Liver (tissue), 9 donors: ENCODE data around the gene SGCG. TPM values are rescaled to one million over a fixed set of nuclear protein-coding genes. Genes with fewer than 3 reads are reported as not detected.

Source experiments
- DNase-seq: peaks from one replicate; pipeline ENCODE4 v3.0.0-alpha.2; 2017; ENCODE audit warnings: low spot score
- H3K27ac ChIP-seq, 2 donors: one replicate each; pipeline ENCODE4 v1.7.0; 2013; ENCODE audit warnings: inconsistent platforms in 2 of 2, low read length in 2 of 2, control low read depth in 1 of 2, low read depth in 1 of 2, mild to moderate bottlenecking in 1 of 2
- H3K27me3 ChIP-seq, 4 donors: one replicate each; pipeline versions ENCODE4 v1.6.1 to v1.7.0; 2013; ENCODE audit warnings: low read length in 3 of 4, inconsistent platforms in 1 of 4, mild to moderate bottlenecking in 1 of 4, moderate library complexity in 1 of 4; ENCODE audit not compliant: control insufficient read depth in 4 of 4, insufficient read depth in 4 of 4
- H3K36me3 ChIP-seq, 4 donors: one replicate each; pipeline versions ENCODE4 v1.6.1 to v1.7.0; 2013; ENCODE audit warnings: low read length in 3 of 4, mild to moderate bottlenecking in 3 of 4, low read depth in 1 of 4, moderate library complexity in 1 of 4; ENCODE audit not compliant: control insufficient read depth in 4 of 4, insufficient read depth in 3 of 4
- H3K4me1 ChIP-seq, 4 donors: one replicate each; pipeline versions ENCODE4 v1.6.1 to v1.7.0; 2013; ENCODE audit warnings: low read length in 3 of 4, mild to moderate bottlenecking in 3 of 4, moderate library complexity in 1 of 4; ENCODE audit not compliant: control insufficient read depth in 4 of 4, insufficient read depth in 4 of 4
- H3K4me3 ChIP-seq, 3 donors: one replicate each; pipeline versions ENCODE4 v1.6.1 to v1.7.0; 2013; ENCODE audit warnings: low read length in 3 of 3, control low read depth in 1 of 3, low read depth in 1 of 3, mild to moderate bottlenecking in 1 of 3
- H3K9ac ChIP-seq, 2 donors: one replicate each; pipeline ENCODE4 v1.7.0; 2013; ENCODE audit warnings: low read length in 2 of 2, mild to moderate bottlenecking in 2 of 2, moderate library complexity in 2 of 2, control low read depth in 1 of 2, low read depth in 1 of 2
- H3K9me3 ChIP-seq, 4 donors: one replicate each; pipeline versions ENCODE4 v1.6.1 to v1.7.0; 2013; ENCODE audit warnings: low read length in 3 of 4; ENCODE audit not compliant: control insufficient read depth in 4 of 4
- EGR1 ChIP-seq, 2 donors: IDR thresholded peaks; 2 replicates each; pipeline ENCODE4 v1.6.1; 2016 to 2018; ENCODE audit warnings: antibody characterized with exemption in 2 of 2, low read depth in 2 of 2
- FOXA1 ChIP-seq: IDR thresholded peaks from 2 replicates; pipeline ENCODE4 v1.6.1; 2016; ENCODE audit warnings: antibody characterized with exemption
- FOXA2 ChIP-seq: IDR thresholded peaks from 2 replicates; pipeline ENCODE4 v1.6.1; 2016; ENCODE audit warnings: antibody characterized with exemption
- GABPA ChIP-seq, 2 donors: IDR thresholded peaks in 1 of 2; conservative IDR thresholded peaks in 1 of 2; 2 replicates each; pipeline ENCODE4 v1.6.1; 2016; ENCODE audit warnings: antibody characterized with exemption in 2 of 2, mild to moderate bottlenecking in 1 of 2, moderate library complexity in 1 of 2
- HNF4A ChIP-seq, 2 donors: conservative IDR thresholded peaks; 2 replicates each; pipeline ENCODE4 v1.6.1; 2016; ENCODE audit warnings: antibody characterized with exemption in 2 of 2, mild to moderate bottlenecking in 2 of 2
- HNF4G ChIP-seq: IDR thresholded peaks from 2 replicates; pipeline ENCODE4 v1.6.1; 2016; ENCODE audit warnings: antibody characterized with exemption
- JUND ChIP-seq, 2 donors: IDR thresholded peaks; 2 replicates each; pipeline ENCODE4 v1.6.1; 2016; ENCODE audit warnings: antibody characterized with exemption in 2 of 2
- NR2F2 ChIP-seq: IDR thresholded peaks from 2 replicates; pipeline ENCODE4 v1.6.1; 2016; ENCODE audit warnings: antibody characterized with exemption
- RAD21 ChIP-seq, 2 donors: IDR thresholded peaks; 2 replicates each; pipeline ENCODE4 v1.6.1; 2016; ENCODE audit warnings: antibody characterized with exemption in 2 of 2, mild to moderate bottlenecking in 2 of 2
- RXRA ChIP-seq, 2 donors: IDR thresholded peaks; 2 replicates each; pipeline ENCODE4 v1.6.1; 2017 to 2018; ENCODE audit warnings: antibody characterized with exemption in 2 of 2, mild to moderate bottlenecking in 1 of 2
- SP1 ChIP-seq: IDR thresholded peaks from 2 replicates; pipeline ENCODE4 v1.6.1; 2018; ENCODE audit warnings: antibody characterized with exemption, mild to moderate bottlenecking
- TAF1 ChIP-seq: conservative IDR thresholded peaks from 2 replicates; pipeline ENCODE4 v1.6.1; 2016; ENCODE audit warnings: antibody characterized with exemption, mild to moderate bottlenecking
- YY1 ChIP-seq: IDR thresholded peaks from 2 replicates; pipeline ENCODE4 v1.6.1; 2016; ENCODE audit warnings: antibody characterized with exemption, mild to moderate bottlenecking
- WGBS: extraction: QIAGEN DNeasy Blood & Tissue Kit; methylation state at CpG from one replicate; pipeline ENCODE4 v1.1.7; 2013; 5-methylcytosine and 5-hydroxymethylcytosine counted together
- polyA plus RNA-seq, 2 donors: library from polyadenylated mRNA; stranded (reverse) in 1 of 2; unstranded in 1 of 2; fragments of 200-250 nt in 1 of 2; fragments of >200 nt in 1 of 2; fragmentation: Nextera tagmentation in 1 of 2; extraction: Ambion mirVana in 1 of 2; gene quantifications; one replicate each; pipeline versions ENCODE4 v1.2.1 to v1.2.3, GENCODE V29; 2013 to 2015
- total RNA-seq, 2 donors: library from RNA; depleted of rRNA; stranded (reverse); fragments of >200 nt; gene quantifications; one replicate each; pipeline ENCODE4 v1.2.3, GENCODE V29; 2014
- TF ChIP-seq, protein P1 (sequence below): IDR thresholded peaks from 2 replicates; pipeline ENCODE4 v1.6.1; 2016; ENCODE audit warnings: antibody characterized with exemption
- TF ChIP-seq, protein P2 (sequence below): IDR thresholded peaks from 2 replicates; pipeline ENCODE4 v1.6.1; 2016; ENCODE audit warnings: antibody characterized with exemption, mild to moderate bottlenecking
- TF ChIP-seq, protein P3 (sequence below): fragments of 150-350 bp; IDR thresholded peaks from 2 replicates; pipeline ENCODE4 v1.5.1; 2017; ENCODE audit warnings: improper control_type of control experiment, low read depth, low read length; ENCODE audit not compliant: missing input control
- TF ChIP-seq, protein P4 (sequence below): IDR thresholded peaks from 2 replicates; pipeline ENCODE4 v1.6.1; 2016; ENCODE audit warnings: antibody characterized with exemption
- TF ChIP-seq, protein P5 (sequence below): IDR thresholded peaks from 2 replicates; pipeline ENCODE4 v1.6.1; 2016; ENCODE audit warnings: antibody characterized with exemption
- donor health status: healthy.
- donor health status: healthy.
- donor health status: healthy.
- donor health status: healthy.
- donor health status: healthy.

The SGCG gene
- total and polyA plus RNA-seq, 4 donors = not detected

DNA sequence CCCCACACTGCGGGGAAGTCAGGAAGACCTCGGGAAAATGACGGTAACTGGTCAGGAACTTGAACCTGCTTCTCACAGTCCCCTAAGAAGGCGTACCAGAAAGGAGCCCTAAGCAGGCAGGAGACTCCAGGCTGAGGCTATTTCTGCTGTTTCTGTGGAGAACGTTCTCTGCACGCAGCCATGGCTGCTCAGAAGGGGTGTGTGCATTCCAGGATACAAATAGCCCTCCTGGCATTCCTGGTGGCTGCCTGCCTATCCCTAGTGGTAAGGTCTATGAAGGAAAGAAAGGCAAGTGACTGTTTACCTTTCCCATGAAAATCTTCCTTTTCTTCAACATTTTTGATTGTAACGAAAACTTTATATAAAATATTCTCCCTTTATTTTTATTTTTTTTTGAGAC, 2.5 kb downstream of the SGCG start:
- Histone ChIP-seq H3K27ac (no peak overlapping the region), H3K4me3 (no peak overlapping the region), H3K4me1 (no peaks in the 10 kb centered on the region), H3K9ac (no peak overlapping the region), H3K27me3 (peaks cover 0 to 3% (median 0%) of the 10 kb centered on the region in 4 donors), H3K36me3 (no peaks in the 10 kb centered on the region), H3K9me3 (no peaks in the 10 kb centered on the region)
- TF ChIP-seq, protein P1, sequence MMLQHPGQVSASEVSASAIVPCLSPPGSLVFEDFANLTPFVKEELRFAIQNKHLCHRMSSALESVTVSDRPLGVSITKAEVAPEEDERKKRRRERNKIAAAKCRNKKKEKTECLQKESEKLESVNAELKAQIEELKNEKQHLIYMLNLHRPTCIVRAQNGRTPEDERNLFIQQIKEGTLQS = no peak
- no peak for TF ChIP-seq NR2F2
- no peak for TF ChIP-seq GABPA (IDR thresholded peaks at IDR 0.05 in 1 of 2, conservative IDR thresholded peaks at IDR 0.05 in 1 of 2)
- TF ChIP-seq, protein P2, sequence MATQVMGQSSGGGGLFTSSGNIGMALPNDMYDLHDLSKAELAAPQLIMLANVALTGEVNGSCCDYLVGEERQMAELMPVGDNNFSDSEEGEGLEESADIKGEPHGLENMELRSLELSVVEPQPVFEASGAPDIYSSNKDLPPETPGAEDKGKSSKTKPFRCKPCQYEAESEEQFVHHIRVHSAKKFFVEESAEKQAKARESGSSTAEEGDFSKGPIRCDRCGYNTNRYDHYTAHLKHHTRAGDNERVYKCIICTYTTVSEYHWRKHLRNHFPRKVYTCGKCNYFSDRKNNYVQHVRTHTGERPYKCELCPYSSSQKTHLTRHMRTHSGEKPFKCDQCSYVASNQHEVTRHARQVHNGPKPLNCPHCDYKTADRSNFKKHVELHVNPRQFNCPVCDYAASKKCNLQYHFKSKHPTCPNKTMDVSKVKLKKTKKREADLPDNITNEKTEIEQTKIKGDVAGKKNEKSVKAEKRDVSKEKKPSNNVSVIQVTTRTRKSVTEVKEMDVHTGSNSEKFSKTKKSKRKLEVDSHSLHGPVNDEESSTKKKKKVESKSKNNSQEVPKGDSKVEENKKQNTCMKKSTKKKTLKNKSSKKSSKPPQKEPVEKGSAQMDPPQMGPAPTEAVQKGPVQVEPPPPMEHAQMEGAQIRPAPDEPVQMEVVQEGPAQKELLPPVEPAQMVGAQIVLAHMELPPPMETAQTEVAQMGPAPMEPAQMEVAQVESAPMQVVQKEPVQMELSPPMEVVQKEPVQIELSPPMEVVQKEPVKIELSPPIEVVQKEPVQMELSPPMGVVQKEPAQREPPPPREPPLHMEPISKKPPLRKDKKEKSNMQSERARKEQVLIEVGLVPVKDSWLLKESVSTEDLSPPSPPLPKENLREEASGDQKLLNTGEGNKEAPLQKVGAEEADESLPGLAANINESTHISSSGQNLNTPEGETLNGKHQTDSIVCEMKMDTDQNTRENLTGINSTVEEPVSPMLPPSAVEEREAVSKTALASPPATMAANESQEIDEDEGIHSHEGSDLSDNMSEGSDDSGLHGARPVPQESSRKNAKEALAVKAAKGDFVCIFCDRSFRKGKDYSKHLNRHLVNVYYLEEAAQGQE = no peak
- no peak for TF ChIP-seq YY1
- TF ChIP-seq FOXA1 = no peak
- no peak for TF ChIP-seq HNF4A (conservative IDR thresholded peaks at IDR 0.05)
- TF ChIP-seq JUND (IDR thresholded peaks at IDR 0.05) = no peak
- TF ChIP-seq, protein P3, sequence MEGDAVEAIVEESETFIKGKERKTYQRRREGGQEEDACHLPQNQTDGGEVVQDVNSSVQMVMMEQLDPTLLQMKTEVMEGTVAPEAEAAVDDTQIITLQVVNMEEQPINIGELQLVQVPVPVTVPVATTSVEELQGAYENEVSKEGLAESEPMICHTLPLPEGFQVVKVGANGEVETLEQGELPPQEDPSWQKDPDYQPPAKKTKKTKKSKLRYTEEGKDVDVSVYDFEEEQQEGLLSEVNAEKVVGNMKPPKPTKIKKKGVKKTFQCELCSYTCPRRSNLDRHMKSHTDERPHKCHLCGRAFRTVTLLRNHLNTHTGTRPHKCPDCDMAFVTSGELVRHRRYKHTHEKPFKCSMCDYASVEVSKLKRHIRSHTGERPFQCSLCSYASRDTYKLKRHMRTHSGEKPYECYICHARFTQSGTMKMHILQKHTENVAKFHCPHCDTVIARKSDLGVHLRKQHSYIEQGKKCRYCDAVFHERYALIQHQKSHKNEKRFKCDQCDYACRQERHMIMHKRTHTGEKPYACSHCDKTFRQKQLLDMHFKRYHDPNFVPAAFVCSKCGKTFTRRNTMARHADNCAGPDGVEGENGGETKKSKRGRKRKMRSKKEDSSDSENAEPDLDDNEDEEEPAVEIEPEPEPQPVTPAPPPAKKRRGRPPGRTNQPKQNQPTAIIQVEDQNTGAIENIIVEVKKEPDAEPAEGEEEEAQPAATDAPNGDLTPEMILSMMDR = no peak
- TF ChIP-seq RXRA (IDR thresholded peaks at IDR 0.05) = no peak
- no peak for TF ChIP-seq SP1
- TF ChIP-seq, protein P4, sequence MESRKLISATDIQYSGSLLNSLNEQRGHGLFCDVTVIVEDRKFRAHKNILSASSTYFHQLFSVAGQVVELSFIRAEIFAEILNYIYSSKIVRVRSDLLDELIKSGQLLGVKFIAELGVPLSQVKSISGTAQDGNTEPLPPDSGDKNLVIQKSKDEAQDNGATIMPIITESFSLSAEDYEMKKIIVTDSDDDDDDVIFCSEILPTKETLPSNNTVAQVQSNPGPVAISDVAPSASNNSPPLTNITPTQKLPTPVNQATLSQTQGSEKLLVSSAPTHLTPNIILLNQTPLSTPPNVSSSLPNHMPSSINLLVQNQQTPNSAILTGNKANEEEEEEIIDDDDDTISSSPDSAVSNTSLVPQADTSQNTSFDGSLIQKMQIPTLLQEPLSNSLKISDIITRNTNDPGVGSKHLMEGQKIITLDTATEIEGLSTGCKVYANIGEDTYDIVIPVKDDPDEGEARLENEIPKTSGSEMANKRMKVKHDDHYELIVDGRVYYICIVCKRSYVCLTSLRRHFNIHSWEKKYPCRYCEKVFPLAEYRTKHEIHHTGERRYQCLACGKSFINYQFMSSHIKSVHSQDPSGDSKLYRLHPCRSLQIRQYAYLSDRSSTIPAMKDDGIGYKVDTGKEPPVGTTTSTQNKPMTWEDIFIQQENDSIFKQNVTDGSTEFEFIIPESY = no peak
- no peak for TF ChIP-seq HNF4G
- TF ChIP-seq FOXA2 = no peak
- TF ChIP-seq, protein P5, sequence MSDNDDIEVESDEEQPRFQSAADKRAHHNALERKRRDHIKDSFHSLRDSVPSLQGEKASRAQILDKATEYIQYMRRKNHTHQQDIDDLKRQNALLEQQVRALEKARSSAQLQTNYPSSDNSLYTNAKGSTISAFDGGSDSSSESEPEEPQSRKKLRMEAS = no peak
- no peak for TF ChIP-seq TAF1
- TF ChIP-seq EGR1 (IDR thresholded peaks at IDR 0.05; ENCODE audit: low read depth in 2 of 2) = no peak
- no peak for DNase-seq
- WGBS = 81% methylated on average over 7 of the region's 7 CpGs

DNA sequence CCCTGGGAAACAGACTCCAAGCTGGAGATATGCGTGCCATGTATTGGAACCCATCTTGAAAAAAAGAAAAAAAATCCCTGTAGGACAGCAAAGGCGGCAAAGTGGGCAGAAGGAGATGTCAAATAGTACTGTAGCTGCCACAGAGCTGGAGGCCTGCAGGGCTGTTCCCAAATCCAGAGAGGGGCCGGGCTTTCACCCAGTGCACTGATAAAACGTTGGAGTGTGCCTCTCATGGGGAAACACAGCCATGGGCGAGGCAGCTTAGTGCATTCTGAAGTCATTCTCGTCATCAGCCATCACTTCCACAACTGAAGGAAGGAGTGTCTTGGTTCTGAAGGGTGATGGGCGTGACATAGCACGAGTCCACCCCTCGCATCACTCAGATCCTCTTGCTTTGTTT, 4.8 kb downstream of the SGCG start:
- Histone ChIP-seq H3K4me1 (no peaks in the 10 kb centered on the region), H3K36me3 (no peaks in the 10 kb centered on the region), H3K27ac (no peak overlapping the region), H3K9me3 (no peaks in the 10 kb centered on the region), H3K27me3 (peaks cover 0 to 3% (median 0%) of the 10 kb centered on the region in 4 donors), H3K9ac (no peak overlapping the region), H3K4me3 (no peak overlapping the region)
- WGBS = 74% methylated on average over 9 of the region's 9 CpGs
- DNase-seq = no peak
- TF ChIP-seq NR2F2 (no peak), HNF4A (conservative IDR thresholded peaks at IDR 0.05) (no peak), FOXA1 (no peak), RXRA (IDR thresholded peaks at IDR 0.05) (no peak), TAF1 (no peak), YY1 (no peak), JUND (IDR thresholded peaks at IDR 0.05) (no peak), HNF4G (no peak), EGR1 (IDR thresholded peaks at IDR 0.05; ENCODE audit: low read depth in 2 of 2) (no peak), GABPA (IDR thresholded peaks at IDR 0.05 in 1 of 2, conservative IDR thresholded peaks at IDR 0.05 in 1 of 2) (no peak), RAD21 (IDR thresholded peaks at IDR 0.05) (no peak), SP1 (no peak)
- TF ChIP-seq, protein P5 = no peak
- TF ChIP-seq, protein P1 = no peak
- TF ChIP-seq, protein P3 = no peak
- TF ChIP-seq, protein P4 = no peak
